HUES64 (cell line): ENCODE data around the gene IFTAP. TPM values are rescaled to one million over a fixed set of nuclear protein-coding genes. Genes with fewer than 3 reads are reported as not detected.
"Not testable (repeated sequence)": the region's sequence is repeated elsewhere in the genome, so short reads cannot be mapped to it uniquely, and the experiment has no call there.

Experiments used
- H3K27ac ChIP-seq: 2 replicates; pipeline ENCODE4 v1.7.0; 2013; ENCODE audit warnings: low read depth, low read length, inconsistent platforms
- H3K27me3 ChIP-seq: 2 replicates; pipeline ENCODE4 v1.6.1; 2013; ENCODE audit warnings: mild to moderate bottlenecking, low read length; ENCODE audit not compliant: insufficient read depth
- H3K36me3 ChIP-seq: 2 replicates; pipeline ENCODE4 v1.6.1; 2013; ENCODE audit warnings: mild to moderate bottlenecking, low read length; ENCODE audit not compliant: insufficient read depth
- H3K4me1 ChIP-seq: 2 replicates; pipeline ENCODE4 v1.6.1; 2013; ENCODE audit warnings: mild to moderate bottlenecking, low read length, moderate library complexity; ENCODE audit not compliant: insufficient read depth
- H3K4me3 ChIP-seq: 2 replicates; pipeline ENCODE4 v1.5.1; 2013; ENCODE audit warnings: mild to moderate bottlenecking, low read length, moderate library complexity
- H3K9ac ChIP-seq: 2 replicates; pipeline ENCODE4 v1.6.1; 2013; ENCODE audit warnings: mild to moderate bottlenecking, low read depth, low read length
- H3K9me3 ChIP-seq: 2 replicates; pipeline ENCODE4 v1.6.1; 2013; ENCODE audit warnings: low read depth, low read length; ENCODE audit not compliant: insufficient read depth
- WGBS: fragments of 150-250, 120-280 bp; methylation state at CpG from one replicate; pipeline ENCODE4 v1.1.7; 2013; ENCODE audit warnings: missing lambda C conversion rate; 5-methylcytosine and 5-hydroxymethylcytosine counted together
- polyA plus RNA-seq, 2 experiments: library from polyadenylated mRNA; stranded (reverse); fragments of 50-300 nt; gene quantifications; one replicate each; pipeline ENCODE4 v1.2.3, GENCODE V29; 2013

The IFTAP gene
- polyA plus RNA-seq (2013, experiment 1 of 2) = 25.9 TPM
- 31.8 TPM for polyA plus RNA-seq (2013, experiment 2 of 2)

- Histone ChIP-seq H3K27me3 (peaks cover 31% of the 10 kb centered on the region; the same call in 1 of the 2 replicates), H3K27ac (peak within 1 kb of the TSS; percentile 33; the same call in 1 of the 2 replicates), H3K9ac (peak within 1 kb of the TSS; percentile 75), H3K4me1 (no peaks in the 10 kb centered on the region; the same call in 1 of the 2 replicates), H3K4me3 (peak within 1 kb of the TSS; percentile 82), H3K9me3 (no peaks in the 10 kb centered on the region), H3K36me3 (no peaks in the 10 kb centered on the region)
- under 1% methylated on average over 29 of the region's 29 CpGs for WGBS
Observed at GRCh38 chr11:36594316-36594989, at the start of gene IFTAP. Gene IFTAP, plus strand, starts transcription at chr11:36594502. Its CDS starts 15,602 bp downstream, at chr11:36610104.

GRCh38 chr11:36550385-36551115 is 43.8 kb upstream of the IFTAP start:
- H3K4me1 ChIP-seq = no peaks in the 10 kb centered on the region
- H3K36me3 ChIP-seq = no peaks in the 10 kb centered on the region
- H3K27me3 ChIP-seq = no peaks in the 10 kb centered on the region
- 100% methylated on average over 1 of the region's 1 CpG for WGBS
- no peak overlapping the region for H3K9ac ChIP-seq
- no peak overlapping the region for H3K27ac ChIP-seq
- H3K9me3 ChIP-seq = no peaks in the 10 kb centered on the region
- no peak overlapping the region for H3K4me3 ChIP-seq

GRCh38 chr11:36557390-36557789 is 36.9 kb upstream of the IFTAP start:
- H3K4me3 ChIP-seq, H3K9ac ChIP-seq: not testable (repeated sequence)

GRCh38 chr11:36557991-36558390 is 36.3 kb upstream of the IFTAP start:
- Histone ChIP-seq H3K4me3 (no peak overlapping the region), H3K9me3 (no peaks in the 10 kb centered on the region), H3K27me3 (no peaks in the 10 kb centered on the region), H3K27ac (no peak overlapping the region), H3K4me1 (no peaks in the 10 kb centered on the region), H3K9ac (no peak overlapping the region), H3K36me3 (no peaks in the 10 kb centered on the region)

More at GRCh38 chr11:36557390-36557789, 36.9 kb upstream of the IFTAP start:
- H3K36me3 ChIP-seq, H3K4me1 ChIP-seq, H3K27ac ChIP-seq, H3K27me3 ChIP-seq, H3K9me3 ChIP-seq: not testable (repeated sequence)
- 89% methylated on average over 16 of the region's 17 CpGs for WGBS

- no peak overlapping the region for H3K9ac ChIP-seq
- no peaks in the 10 kb centered on the region for H3K9me3 ChIP-seq
- no peaks in the 10 kb centered on the region for H3K36me3 ChIP-seq
- no peaks in the 10 kb centered on the region for H3K27me3 ChIP-seq
- H3K4me1 ChIP-seq = no peaks in the 10 kb centered on the region
- H3K4me3 ChIP-seq = no peak overlapping the region
- 100% methylated on average over 2 of the region's 4 CpGs for WGBS
- no peak overlapping the region for H3K27ac ChIP-seq
Observed at GRCh38 chr11:36558571-36559413, 35.5 kb upstream of the IFTAP start.

- WGBS = 25% methylated on average over 15 of the region's 15 CpGs
- H3K36me3 ChIP-seq = no peaks in the 10 kb centered on the region
- H3K27me3 ChIP-seq = peaks cover 8% of the 10 kb centered on the region
- peaks cover 4% of the 10 kb centered on the region; the same call in 1 of the 2 replicates for H3K4me1 ChIP-seq
- peak overlapping the region; percentile 12; the same call in 1 of the 2 replicates for H3K9ac ChIP-seq
- H3K9me3 ChIP-seq = no peaks in the 10 kb centered on the region
- no peak overlapping the region for H3K27ac ChIP-seq
- peak overlapping the region; percentile 46 for H3K4me3 ChIP-seq
Observed at GRCh38 chr11:36564376-36565030, 29.8 kb upstream of the IFTAP start.

- Histone ChIP-seq H3K4me1 (peaks cover 4% of the 10 kb centered on the region; the same call in 1 of the 2 replicates), H3K4me3 (peak overlapping the region; percentile 46; the same call in 1 of the 2 replicates), H3K27ac (no peak overlapping the region), H3K9ac (no peak overlapping the region), H3K36me3 (no peaks in the 10 kb centered on the region), H3K9me3 (no peaks in the 10 kb centered on the region), H3K27me3 (peaks cover 8% of the 10 kb centered on the region)
- 94% methylated on average over 6 of the region's 6 CpGs for WGBS
Observed at GRCh38 chr11:36565031-36565610, 29.2 kb upstream of the IFTAP start.

GRCh38 chr11:36566407-36567053 is 27.8 kb upstream of the IFTAP start:
- Histone ChIP-seq H3K27ac (no peak overlapping the region), H3K9me3 (no peaks in the 10 kb centered on the region), H3K27me3 (peaks cover 8% of the 10 kb centered on the region), H3K9ac (no peak overlapping the region), H3K36me3 (no peaks in the 10 kb centered on the region), H3K4me3 (no peak overlapping the region), H3K4me1 (peaks cover 4% of the 10 kb centered on the region; the same call in 1 of the 2 replicates)
- WGBS = 92% methylated on average over 4 of the region's 4 CpGs

GRCh38 chr11:36567694-36568093 is 26.6 kb upstream of the IFTAP start, which contains the start of gene RAG1:
Gene RAG1, plus strand, starts transcription at chr11:36568007. Its CDS starts 5,298 bp downstream, at chr11:36573305.
- no peak within 1 kb of the TSS for H3K4me3 ChIP-seq
- no peaks in the 10 kb centered on the region for H3K9me3 ChIP-seq
- H3K27ac ChIP-seq = no peak within 1 kb of the TSS
- H3K9ac ChIP-seq = no peak within 1 kb of the TSS
- H3K36me3 ChIP-seq = no peaks in the 10 kb centered on the region
- H3K4me1 ChIP-seq = peaks cover 4% of the 10 kb centered on the region; the same call in 1 of the 2 replicates
- peaks cover 8% of the 10 kb centered on the region for H3K27me3 ChIP-seq
- 92% methylated on average over 1 of the region's 1 CpG for WGBS

GRCh38 chr11:36569095-36569494 is 25.2 kb upstream of the IFTAP start:
- WGBS = 92% methylated on average over 4 of the region's 4 CpGs
- Histone ChIP-seq H3K27me3 (peaks cover 8% of the 10 kb centered on the region), H3K4me3 (no peak overlapping the region), H3K36me3 (no peaks in the 10 kb centered on the region), H3K9ac (no peak overlapping the region), H3K9me3 (no peaks in the 10 kb centered on the region), H3K27ac (no peak overlapping the region), H3K4me1 (peaks cover 4% of the 10 kb centered on the region; the same call in 1 of the 2 replicates)
